MM.1S (cell line): ENCODE data around the gene IMPA2.

Experiments
- EZH2phosphoT487 ChIP-seq: fragments of 300-600 bp; sonication (generic); IDR thresholded peaks from 2 replicates; pipeline ENCODE4 v1.6.1; 2018; ENCODE audit warnings: antibody characterized with exemption, low read length
- TF ChIP-seq, protein P1 (sequence below): fragments of 300-600 bp; sonication (generic); IDR thresholded peaks from 2 replicates; pipeline ENCODE4 v1.5.1; 2016; ENCODE audit warnings: antibody characterized with exemption, low read length, mixed read lengths

DNA sequence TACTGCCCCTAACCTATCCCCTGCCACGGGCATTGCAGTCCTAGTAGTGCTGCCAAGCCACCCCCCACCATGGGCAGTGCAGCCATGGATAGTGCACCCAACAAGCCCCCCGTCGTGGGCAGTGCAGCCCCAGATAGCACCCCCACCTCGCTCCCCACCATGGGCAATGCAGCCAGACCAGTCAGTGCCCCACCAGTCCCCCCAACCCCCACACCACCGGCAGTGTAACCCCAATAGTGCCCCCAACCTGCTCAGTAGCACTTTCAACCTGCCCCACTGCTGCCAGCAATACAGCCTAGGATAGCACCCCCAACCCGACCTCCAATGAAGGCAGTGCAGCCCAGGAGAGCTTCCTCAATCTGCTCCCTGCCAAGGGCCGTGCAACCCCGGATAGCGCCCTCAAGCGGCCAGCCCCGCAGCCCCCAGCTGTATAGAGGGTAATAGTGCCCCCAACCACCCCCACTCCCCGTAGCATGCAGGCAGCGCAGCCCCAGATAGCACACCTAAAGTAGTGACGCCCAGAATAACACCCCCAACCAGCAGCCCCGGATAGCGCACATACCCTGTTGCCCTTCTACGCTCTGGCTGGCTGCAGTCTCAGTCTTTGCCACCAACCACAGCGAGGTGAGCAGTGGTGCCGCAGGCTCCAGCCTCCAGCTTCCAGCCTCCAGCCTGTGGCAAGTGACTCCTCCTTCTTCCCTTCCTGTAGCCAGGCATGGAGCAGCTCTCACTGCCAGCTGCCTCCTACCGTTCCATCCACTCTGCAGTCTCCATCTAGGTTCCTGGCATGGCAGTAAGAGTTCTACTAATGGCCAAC, 66.9 kb downstream of the IMPA2 start:
- TF ChIP-seq, protein P1, sequence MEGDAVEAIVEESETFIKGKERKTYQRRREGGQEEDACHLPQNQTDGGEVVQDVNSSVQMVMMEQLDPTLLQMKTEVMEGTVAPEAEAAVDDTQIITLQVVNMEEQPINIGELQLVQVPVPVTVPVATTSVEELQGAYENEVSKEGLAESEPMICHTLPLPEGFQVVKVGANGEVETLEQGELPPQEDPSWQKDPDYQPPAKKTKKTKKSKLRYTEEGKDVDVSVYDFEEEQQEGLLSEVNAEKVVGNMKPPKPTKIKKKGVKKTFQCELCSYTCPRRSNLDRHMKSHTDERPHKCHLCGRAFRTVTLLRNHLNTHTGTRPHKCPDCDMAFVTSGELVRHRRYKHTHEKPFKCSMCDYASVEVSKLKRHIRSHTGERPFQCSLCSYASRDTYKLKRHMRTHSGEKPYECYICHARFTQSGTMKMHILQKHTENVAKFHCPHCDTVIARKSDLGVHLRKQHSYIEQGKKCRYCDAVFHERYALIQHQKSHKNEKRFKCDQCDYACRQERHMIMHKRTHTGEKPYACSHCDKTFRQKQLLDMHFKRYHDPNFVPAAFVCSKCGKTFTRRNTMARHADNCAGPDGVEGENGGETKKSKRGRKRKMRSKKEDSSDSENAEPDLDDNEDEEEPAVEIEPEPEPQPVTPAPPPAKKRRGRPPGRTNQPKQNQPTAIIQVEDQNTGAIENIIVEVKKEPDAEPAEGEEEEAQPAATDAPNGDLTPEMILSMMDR, result no peak
- TF ChIP-seq EZH2phosphoT487, result no peak
